Neural cell (in vitro differentiated cells): Measurements from ENCODE around the gene DNMT3B.

Experiments
- POLR2AphosphoS5 ChIP-seq: IDR thresholded peaks from 2 replicates; pipeline ENCODE4 v1.6.1; 2012
- SMC3 ChIP-seq: fragments of 450-650 bp; conservative IDR thresholded peaks from 2 replicates; pipeline ENCODE4 v1.6.1; 2014; ENCODE audit warnings: antibody characterized with exemption, mild to moderate bottlenecking, moderate library complexity; ENCODE audit not compliant: poor library complexity
- TAF1 ChIP-seq: IDR thresholded peaks from 2 replicates; pipeline ENCODE4 v1.6.1; 2012; ENCODE audit warnings: low read depth
- TF ChIP-seq, protein P1 (sequence below): fragments of 450-650 bp; IDR thresholded peaks from 2 replicates; pipeline ENCODE4 v1.5.1; 2014; ENCODE audit warnings: antibody characterized with exemption, mild to moderate bottlenecking, moderate library complexity; ENCODE audit not compliant: poor library complexity, severe bottlenecking
- TF ChIP-seq, protein P2 (sequence below): IDR thresholded peaks from 2 replicates; pipeline ENCODE4 v1.6.1; 2012; ENCODE audit warnings: borderline replicate concordance

DNA sequence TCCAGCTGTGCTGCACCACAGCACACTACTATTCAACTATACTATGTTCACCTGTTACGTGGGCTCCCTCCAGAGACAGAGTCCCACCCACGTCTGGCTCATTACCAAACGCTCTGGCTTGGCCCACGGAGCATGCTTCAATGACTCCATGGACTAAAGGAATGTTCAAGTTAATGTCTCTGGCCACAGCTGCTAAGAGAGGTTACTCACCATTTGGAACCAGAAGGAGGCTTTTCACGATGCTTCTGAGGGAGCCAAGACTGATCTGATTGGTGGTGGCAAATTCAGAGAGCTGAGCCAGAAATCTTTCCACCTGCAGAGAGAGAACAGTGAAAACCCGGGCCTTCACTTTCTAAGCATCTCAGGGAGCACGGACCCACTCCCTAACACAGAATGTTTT lies 34.5 kb upstream of the DNMT3B start:
- TF ChIP-seq, protein P1, sequence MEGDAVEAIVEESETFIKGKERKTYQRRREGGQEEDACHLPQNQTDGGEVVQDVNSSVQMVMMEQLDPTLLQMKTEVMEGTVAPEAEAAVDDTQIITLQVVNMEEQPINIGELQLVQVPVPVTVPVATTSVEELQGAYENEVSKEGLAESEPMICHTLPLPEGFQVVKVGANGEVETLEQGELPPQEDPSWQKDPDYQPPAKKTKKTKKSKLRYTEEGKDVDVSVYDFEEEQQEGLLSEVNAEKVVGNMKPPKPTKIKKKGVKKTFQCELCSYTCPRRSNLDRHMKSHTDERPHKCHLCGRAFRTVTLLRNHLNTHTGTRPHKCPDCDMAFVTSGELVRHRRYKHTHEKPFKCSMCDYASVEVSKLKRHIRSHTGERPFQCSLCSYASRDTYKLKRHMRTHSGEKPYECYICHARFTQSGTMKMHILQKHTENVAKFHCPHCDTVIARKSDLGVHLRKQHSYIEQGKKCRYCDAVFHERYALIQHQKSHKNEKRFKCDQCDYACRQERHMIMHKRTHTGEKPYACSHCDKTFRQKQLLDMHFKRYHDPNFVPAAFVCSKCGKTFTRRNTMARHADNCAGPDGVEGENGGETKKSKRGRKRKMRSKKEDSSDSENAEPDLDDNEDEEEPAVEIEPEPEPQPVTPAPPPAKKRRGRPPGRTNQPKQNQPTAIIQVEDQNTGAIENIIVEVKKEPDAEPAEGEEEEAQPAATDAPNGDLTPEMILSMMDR, result no peak
- TF ChIP-seq POLR2AphosphoS5, result no peak
- TF ChIP-seq, protein P2, sequence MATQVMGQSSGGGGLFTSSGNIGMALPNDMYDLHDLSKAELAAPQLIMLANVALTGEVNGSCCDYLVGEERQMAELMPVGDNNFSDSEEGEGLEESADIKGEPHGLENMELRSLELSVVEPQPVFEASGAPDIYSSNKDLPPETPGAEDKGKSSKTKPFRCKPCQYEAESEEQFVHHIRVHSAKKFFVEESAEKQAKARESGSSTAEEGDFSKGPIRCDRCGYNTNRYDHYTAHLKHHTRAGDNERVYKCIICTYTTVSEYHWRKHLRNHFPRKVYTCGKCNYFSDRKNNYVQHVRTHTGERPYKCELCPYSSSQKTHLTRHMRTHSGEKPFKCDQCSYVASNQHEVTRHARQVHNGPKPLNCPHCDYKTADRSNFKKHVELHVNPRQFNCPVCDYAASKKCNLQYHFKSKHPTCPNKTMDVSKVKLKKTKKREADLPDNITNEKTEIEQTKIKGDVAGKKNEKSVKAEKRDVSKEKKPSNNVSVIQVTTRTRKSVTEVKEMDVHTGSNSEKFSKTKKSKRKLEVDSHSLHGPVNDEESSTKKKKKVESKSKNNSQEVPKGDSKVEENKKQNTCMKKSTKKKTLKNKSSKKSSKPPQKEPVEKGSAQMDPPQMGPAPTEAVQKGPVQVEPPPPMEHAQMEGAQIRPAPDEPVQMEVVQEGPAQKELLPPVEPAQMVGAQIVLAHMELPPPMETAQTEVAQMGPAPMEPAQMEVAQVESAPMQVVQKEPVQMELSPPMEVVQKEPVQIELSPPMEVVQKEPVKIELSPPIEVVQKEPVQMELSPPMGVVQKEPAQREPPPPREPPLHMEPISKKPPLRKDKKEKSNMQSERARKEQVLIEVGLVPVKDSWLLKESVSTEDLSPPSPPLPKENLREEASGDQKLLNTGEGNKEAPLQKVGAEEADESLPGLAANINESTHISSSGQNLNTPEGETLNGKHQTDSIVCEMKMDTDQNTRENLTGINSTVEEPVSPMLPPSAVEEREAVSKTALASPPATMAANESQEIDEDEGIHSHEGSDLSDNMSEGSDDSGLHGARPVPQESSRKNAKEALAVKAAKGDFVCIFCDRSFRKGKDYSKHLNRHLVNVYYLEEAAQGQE, result no peak
- no peak for TF ChIP-seq SMC3
- TF ChIP-seq TAF1, result no peak
